H1 (cell line): ENCODE data around the gene PIGU. TPM values are rescaled to one million over a fixed set of nuclear protein-coding genes. Genes with fewer than 3 reads are reported as not detected.

Experiments used
- CTCF ChIA-PET: fragments of 300-600 bp; sonication (Branson Sonifier 250); formaldehyde crosslinking; loops from one replicate; lab custom pipeline; 2021; ENCODE audit not compliant: partially characterized antibody; lab: Charles Lee
- POLR2A ChIA-PET: fragments of 300-600 bp; sonication (Branson Sonifier 250); formaldehyde crosslinking; loops from one replicate; lab custom pipeline; 2021; ENCODE audit warnings: inconsistent platforms; ENCODE audit not compliant: partially characterized antibody; lab: Charles Lee
- DNase-seq, 2 experiments: peaks; one replicate each; pipeline versions ENCODE4 v3.0.0 to v3.0.0-alpha.2; 2010 to 2022; ENCODE audit warnings: low spot score in 2 of 2, low read depth in 1 of 2, mixed read lengths in 1 of 2
- FAIRE-seq: peaks from 2 replicates; lab custom pipeline; 2011; peaks lifted over from hg19 to GRCh38; lab: Jason Lieb, UNC
- H2AFZ ChIP-seq: 2 replicates; pipeline ENCODE4 v1.8.1; 2012; ENCODE audit warnings: low read length, inconsistent platforms
- H2AK5ac ChIP-seq: 2 replicates; pipeline ENCODE4 v1.6.1; 2013; ENCODE audit warnings: low read depth, low read length
- H2BK120ac ChIP-seq: replicated peaks from 2 replicates; pipeline ENCODE3; 2013; ENCODE audit warnings: low read depth, low read length, inconsistent platforms
- H2BK12ac ChIP-seq: 2 replicates; pipeline ENCODE4 v1.6.1; 2013; ENCODE audit warnings: low read depth, low read length
- H2BK15ac ChIP-seq: 2 replicates; pipeline ENCODE4 v1.6.1; 2013; ENCODE audit warnings: low read length
- H2BK20ac ChIP-seq: 2 replicates; pipeline ENCODE4 v1.6.1; 2013; ENCODE audit warnings: low read length
- H2BK5ac ChIP-seq: 2 replicates; pipeline ENCODE4 v1.6.1; 2013; ENCODE audit warnings: low read depth, low read length
- H3K14ac ChIP-seq: 2 replicates; pipeline ENCODE4 v1.6.1; 2013; ENCODE audit warnings: inconsistent platforms; ENCODE audit not compliant: insufficient read length
- H3K18ac ChIP-seq: 2 replicates; pipeline ENCODE4 v1.6.1; 2013; ENCODE audit warnings: low read length; ENCODE audit errors: extremely low read depth
- H3K23ac ChIP-seq: 2 replicates; pipeline ENCODE4 v1.6.1; 2013; ENCODE audit warnings: inconsistent platforms; ENCODE audit not compliant: insufficient read length
- H3K23me2 ChIP-seq: 2 replicates; pipeline ENCODE4 v1.6.1; 2013; ENCODE audit warnings: low read depth, low read length
- H3K27ac ChIP-seq: 2 replicates; pipeline ENCODE4 v1.6.1; 2011; ENCODE audit warnings: low read depth, low read length, inconsistent platforms
- H3K27me3 ChIP-seq, 4 experiments: replicated peaks in 1 of 4; 1 replicate in 1 of 4; 2 replicates in 3 of 4; pipeline versions ENCODE4 v1.6.1 to v1.8.1; 2011 to 2013; ENCODE audit warnings: low read length in 3 of 4, mild to moderate bottlenecking in 3 of 4, inconsistent platforms in 2 of 4, mixed read lengths in 2 of 4, moderate library complexity in 1 of 4; ENCODE audit not compliant: control insufficient read depth in 3 of 4, insufficient read depth in 3 of 4; ENCODE audit errors: extremely low read depth in 1 of 4
- H3K36me3 ChIP-seq, 4 experiments: 2 replicates each; pipeline versions ENCODE4 v1.6.1 to v1.8.1; 2011 to 2013; ENCODE audit warnings: mild to moderate bottlenecking in 4 of 4, low read length in 3 of 4, moderate library complexity in 2 of 4, control low read depth in 1 of 4, inconsistent platforms in 1 of 4; ENCODE audit not compliant: insufficient read depth in 4 of 4, control insufficient read depth in 2 of 4
- H3K4ac ChIP-seq: replicated peaks from 2 replicates; pipeline ENCODE3; 2013; ENCODE audit warnings: low read length, low read depth, mixed read lengths, inconsistent platforms; ENCODE audit not compliant: insufficient read length
- H3K4me1 ChIP-seq, 4 experiments: replicated peaks in 1 of 4; 1 replicate in 1 of 4; 2 replicates in 3 of 4; pipeline versions ENCODE4 v1.6.1 to v1.8.1; 2011 to 2013; ENCODE audit warnings: low read length in 3 of 4, inconsistent platforms in 2 of 4, mixed read lengths in 1 of 4; ENCODE audit not compliant: insufficient read depth in 4 of 4, control insufficient read depth in 3 of 4
- H3K4me2 ChIP-seq, 2 experiments: 2 replicates each; pipeline versions ENCODE4 v1.6.1 to v1.8.1; 2011 to 2013; ENCODE audit warnings: low read depth in 2 of 2, low read length in 2 of 2, control low read depth in 1 of 2, inconsistent platforms in 1 of 2, mild to moderate bottlenecking in 1 of 2; ENCODE audit not compliant: insufficient read depth in 1 of 2
- H3K4me3 ChIP-seq, 4 experiments: fragments of 200-600, 300-600 bp in 1 of 4; sonication (generic), shearing (Covaris generic), sonication (Bioruptor Twin) in 1 of 4; 2 replicates each; pipeline versions ENCODE4 v1.5.1 to v1.8.1; 2011 to 2016; ENCODE audit warnings: low read length in 4 of 4, low read depth in 3 of 4, control low read depth in 2 of 4, inconsistent platforms in 2 of 4, mild to moderate bottlenecking in 2 of 4, mixed read lengths in 1 of 4, moderate library complexity in 1 of 4; ENCODE audit not compliant: insufficient read depth in 2 of 4; ENCODE audit errors: extremely low read depth in 1 of 4
- H3K56ac ChIP-seq: replicated peaks from 2 replicates; pipeline ENCODE3; 2013; ENCODE audit warnings: low read depth, mild to moderate bottlenecking, mixed read lengths, low read length, inconsistent platforms; ENCODE audit not compliant: insufficient read length
- H3K79me1 ChIP-seq: 2 replicates; pipeline ENCODE4 v1.6.1; 2013; ENCODE audit warnings: low read depth, low read length, control low read depth
- H3K79me2 ChIP-seq, 2 experiments: 2 replicates each; pipeline versions ENCODE4 v1.6.1 to v1.8.1; 2012 to 2013; ENCODE audit warnings: low read length in 2 of 2, mild to moderate bottlenecking in 2 of 2, inconsistent platforms in 1 of 2; ENCODE audit not compliant: insufficient read depth in 2 of 2, control insufficient read depth in 1 of 2
- H3K9ac ChIP-seq, 4 experiments: replicated peaks in 1 of 4; 1 replicate in 1 of 4; 2 replicates in 3 of 4; pipeline versions ENCODE4 v1.6.1 to v1.8.1; 2011 to 2013; ENCODE audit warnings: low read depth in 3 of 4, low read length in 3 of 4, control low read depth in 2 of 4, mild to moderate bottlenecking in 2 of 4, moderate library complexity in 2 of 4, inconsistent platforms in 1 of 4; ENCODE audit errors: extremely low read depth in 1 of 4
- H3K9me3 ChIP-seq, 2 experiments: 2 replicates each; pipeline versions ENCODE4 v1.6.1 to v1.8.1; 2012 to 2013; ENCODE audit warnings: mild to moderate bottlenecking in 2 of 2, moderate library complexity in 2 of 2, control low read depth in 1 of 2, inconsistent platforms in 1 of 2, low read depth in 1 of 2, low read length in 1 of 2, mixed read lengths in 1 of 2; ENCODE audit not compliant: insufficient read depth in 2 of 2
- H4K20me1 ChIP-seq, 2 experiments: replicated peaks in 1 of 2; 2 replicates each; pipeline versions ENCODE3 to v1.8.1; 2011 to 2013; ENCODE audit warnings: inconsistent platforms in 2 of 2, low read length in 2 of 2, mild to moderate bottlenecking in 1 of 2; ENCODE audit not compliant: insufficient read depth in 2 of 2, control insufficient read depth in 1 of 2
- H4K5ac ChIP-seq: 2 replicates; pipeline ENCODE4 v1.6.1; 2013; ENCODE audit warnings: low read length, low read depth, mixed read lengths, inconsistent platforms; ENCODE audit not compliant: insufficient read length
- H4K8ac ChIP-seq: 2 replicates; pipeline ENCODE4 v1.8.0; 2013; ENCODE audit warnings: mild to moderate bottlenecking, moderate library complexity, low read length, inconsistent platforms; ENCODE audit not compliant: insufficient read depth; ENCODE audit errors: extremely low read depth
- H4K91ac ChIP-seq: replicated peaks from 2 replicates; pipeline ENCODE3; 2013; ENCODE audit warnings: low read length, mixed read lengths, inconsistent platforms; ENCODE audit not compliant: insufficient read length
- CHD1 ChIP-seq: IDR thresholded peaks from 2 replicates; pipeline ENCODE4 v1.6.1; 2012; ENCODE audit warnings: low read depth, low read length, improper control_type of control experiment
- CTCF ChIP-seq, 3 experiments: IDR thresholded peaks; 1 replicate in 2 of 3; 2 replicates in 1 of 3; pipeline versions ENCODE4 v1.5.1 to v1.6.1; 2011; ENCODE audit warnings: low read length in 3 of 3, mild to moderate bottlenecking in 3 of 3, inconsistent platforms in 2 of 3, low read depth in 1 of 3, moderate library complexity in 1 of 3; ENCODE audit not compliant: insufficient read depth in 1 of 3; ENCODE audit errors: control extremely low read depth in 1 of 3
- EZH2 ChIP-seq: fragments of 200-600 bp; sonication (generic); IDR thresholded peaks from 2 replicates; pipeline ENCODE4 v1.7.1; 2012; ENCODE audit warnings: low read depth, mild to moderate bottlenecking, moderate library complexity, low read length, inconsistent platforms; ENCODE audit not compliant: severe bottlenecking
- GABPA ChIP-seq: IDR thresholded peaks from 2 replicates; pipeline ENCODE4 v1.6.1; 2011; ENCODE audit warnings: mild to moderate bottlenecking, low read length, moderate library complexity, borderline replicate concordance; ENCODE audit not compliant: insufficient read depth
- KDM4A ChIP-seq: IDR thresholded peaks from one replicate; pipeline ENCODE4 v1.7.1; 2012; ENCODE audit warnings: low read depth, mild to moderate bottlenecking, moderate library complexity, low read length, inconsistent platforms; ENCODE audit not compliant: severe bottlenecking
- NRF1 ChIP-seq: IDR thresholded peaks from 2 replicates; pipeline ENCODE4 v1.6.1; 2011; ENCODE audit warnings: mild to moderate bottlenecking, low read depth, low read length, improper control_type of control experiment
- PHF8 ChIP-seq: fragments of 200-600 bp; sonication (generic); conservative IDR thresholded peaks from 2 replicates; pipeline ENCODE4 v1.7.1; 2012; ENCODE audit warnings: low read depth, mild to moderate bottlenecking, inconsistent platforms, low read length, moderate library complexity
- SIN3A ChIP-seq, 2 experiments: IDR thresholded peaks in 1 of 2; conservative IDR thresholded peaks in 1 of 2; 2 replicates each; pipeline ENCODE4 v1.6.1; 2011 to 2012; ENCODE audit warnings: low read length in 2 of 2, improper control_type of control experiment in 1 of 2, low read depth in 1 of 2, mild to moderate bottlenecking in 1 of 2
- SIRT6 ChIP-seq: IDR thresholded peaks from one replicate; pipeline ENCODE4 v1.7.1; 2012; ENCODE audit warnings: low read length, inconsistent platforms
- SP2 ChIP-seq: IDR thresholded peaks from 2 replicates; pipeline ENCODE4 v1.6.1; 2012; ENCODE audit warnings: mild to moderate bottlenecking, low read length, inconsistent platforms
- SRF ChIP-seq: IDR thresholded peaks from 2 replicates; pipeline ENCODE4 v1.6.1; 2011; ENCODE audit warnings: mild to moderate bottlenecking, low read depth, low read length, moderate library complexity
- SUZ12 ChIP-seq: fragments of 200-600 bp; sonication (generic); IDR thresholded peaks from 2 replicates; pipeline ENCODE4 v1.6.1; 2012; ENCODE audit warnings: mild to moderate bottlenecking, inconsistent platforms, low read length, moderate library complexity, mixed read lengths
- TEAD4 ChIP-seq: IDR thresholded peaks from 2 replicates; pipeline ENCODE4 v1.6.1; 2012; ENCODE audit warnings: low read depth, low read length, inconsistent platforms, mixed read lengths
- WGBS, 2 experiments: shearing (Covaris generic) in 1 of 2; methylation state at CpG; one replicate each; pipeline versions ENCODE4 v1.1.6 to v1.1.7; 2013 to 2015; ENCODE audit warnings: low lambda C conversion rate in 2 of 2, mixed read lengths in 2 of 2, inconsistent platforms in 1 of 2, low coverage in 1 of 2, missing lambda C conversion rate in 1 of 2; ENCODE audit not compliant: insufficient replicate concordance in 2 of 2, insufficient coverage in 1 of 2, insufficient read length in 1 of 2; ENCODE audit errors: extremely low coverage in 1 of 2, missing lambda C conversion rate in 1 of 2; 5-methylcytosine and 5-hydroxymethylcytosine counted together
- polyA plus RNA-seq, 7 experiments: library from polyadenylated mRNA; depleted of rRNA in 3 of 7; stranded (reverse) in 5 of 7; unstranded in 2 of 7; fragments of >200 nt in 5 of 7; fragments of 200-250 nt in 2 of 7; gene quantifications; 1 replicate in 5 of 7; 2 replicates in 1 of 7; 4 replicates in 1 of 7; pipeline versions ENCODE4 v1.2.1 to v1.2.3, GENCODE V29; 2011 to 2013; ENCODE audit warnings: missing spikeins in 2 of 7, mixed read lengths in 2 of 7
- total RNA-seq: library from RNA; stranded (reverse); fragmentation: NEBNext Ultra II Directional; extraction: Animal tissue kit (Norgen Biotek cat#: 25700); gene quantifications from 2 replicates; pipeline ENCODE4 v1.2.1, GENCODE V29; 2021

Gene PIGU
- total and polyA plus RNA-seq, 2 of the 8 experiments (the other 6 are each of a cell fraction or from before 2014, with no cell fraction given) = 28.3 to 117 TPM

- Histone ChIP-seq H4K8ac (no peak overlapping the region), H2BK12ac (no peak overlapping the region), H3K56ac (no peak overlapping the region), H3K4ac (no peak overlapping the region), H2BK5ac (no peak overlapping the region), H3K23me2 (no peaks in the 10 kb centered on the region), H3K23ac (no peak overlapping the region), H3K18ac (no peak overlapping the region), H3K79me1 (no peaks in the 10 kb centered on the region), H4K20me1 (no peaks in the 10 kb centered on the region), H3K36me3 (peaks cover 0 to 14% (median 6%) of the 10 kb centered on the region in 4 experiments; a peak in 4 of 8 replicates), H2BK15ac (no peak overlapping the region), H3K27ac (no peak overlapping the region), H3K9me3 (no peaks in the 10 kb centered on the region), H4K5ac (no peak overlapping the region), H2BK20ac (no peak overlapping the region), H4K91ac (no peak overlapping the region), H3K14ac (no peak overlapping the region), H3K9ac (no peak overlapping the region), H2BK120ac (no peak overlapping the region), H3K27me3 (no peaks in the 10 kb centered on the region), H2AFZ (no peak overlapping the region), H3K4me3 (no peak overlapping the region), H2AK5ac (no peak overlapping the region), H3K4me2 (no peak overlapping the region), H3K4me1 (no peaks in the 10 kb centered on the region), H3K79me2 (no peaks in the 10 kb centered on the region)
- no peak for FAIRE-seq
- WGBS, 2 experiments = 83% methylated on average over 1 of the region's 1 CpG; no CpG with 5 or more reads in 1 of the 2 experiments
- CTCF ChIA-PET = no interaction called here
- no peak for DNase-seq
- POLR2A ChIA-PET = no interaction called here
- TF ChIP-seq NRF1 (no peak), EZH2 (no peak), CTCF (IDR thresholded peaks at IDR 0.05; ENCODE audit: control extremely low read depth in 1 of 3, insufficient read depth in 1 of 3, low read depth in 1 of 3, low read length in 3 of 3) (no peak), SRF (no peak), SUZ12 (no peak), SIN3A (conservative IDR thresholded peaks at IDR 0.05 in 1 of 2, IDR thresholded peaks at IDR 0.05 in 1 of 2; ENCODE audit: low read depth in 1 of 2, low read length in 2 of 2) (no peak), KDM4A (no peak), SP2 (no peak), PHF8 (no peak), TEAD4 (no peak), GABPA (no peak), SIRT6 (no peak), CHD1 (no peak)
Measured at GRCh38 chr20:34638039-34638292, 38.9 kb downstream of the PIGU start.
